Ascending aorta (tissue), 2 donors: ENCODE data around the gene MKLN1. TPM values are rescaled to one million over a fixed set of nuclear protein-coding genes. Genes with fewer than 3 reads are reported as not detected.
A peak's percentile ranks its signal among the peaks of the same experiment; 100 is the strongest.

Source experiments
- DNase-seq, 2 donors: peaks; one replicate each; pipeline ENCODE4 v3.0.0-alpha.2; 2019; ENCODE audit warnings: low spot score in 2 of 2
- H3K27ac ChIP-seq, 2 donors: fragments of 200-600 bp; sonication (generic); one replicate each; pipeline ENCODE4 v1.5.1; 2016 to 2017; ENCODE audit warnings: mild to moderate bottlenecking in 1 of 2
- H3K27me3 ChIP-seq: fragments of 200-600 bp; sonication (generic); one replicate; pipeline ENCODE4 v1.5.1; 2017
- H3K36me3 ChIP-seq, 2 donors: fragments of 200-600 bp; sonication (generic); one replicate each; pipeline ENCODE4 v1.5.1; 2016
- H3K4me1 ChIP-seq, 2 donors: fragments of 200-600 bp; sonication (generic); one replicate each; pipeline ENCODE4 v1.5.1; 2016 to 2017; ENCODE audit warnings: mild to moderate bottlenecking in 1 of 2
- H3K4me3 ChIP-seq, 2 donors: fragments of 200-600 bp; sonication (generic); one replicate each; pipeline ENCODE4 v1.5.1; 2016 to 2017; ENCODE audit warnings: mild to moderate bottlenecking in 1 of 2
- H3K9me3 ChIP-seq, 2 donors: fragments of 200-600 bp; sonication (generic); one replicate each; pipeline ENCODE4 v1.5.1; 2016
- CTCF ChIP-seq, 3 experiments: fragments of 200-600 bp in 2 of 3; fragments of 450-650 bp in 1 of 3; sonication (generic) in 2 of 3; IDR thresholded peaks; one replicate each; pipeline ENCODE4 v1.5.1; 2016 to 2019; ENCODE audit warnings: antibody characterized with exemption in 3 of 3, mild to moderate bottlenecking in 1 of 3, moderate library complexity in 1 of 3
- intact Hi-C: fragments of 100-400 bp; cut with DNase I; formaldehyde crosslinking; loops from one replicate; pipeline ENCODE4 v1.15.1; 2023
- total RNA-seq: library from RNA; depleted of rRNA; stranded (reverse); fragments of >200 nt; gene quantifications from one replicate; pipeline ENCODE4 v1.1.0, GENCODE V29; 2016

Gene MKLN1
- total RNA-seq, 1 donor from 2014 or later, result 18.0 TPM

DNA sequence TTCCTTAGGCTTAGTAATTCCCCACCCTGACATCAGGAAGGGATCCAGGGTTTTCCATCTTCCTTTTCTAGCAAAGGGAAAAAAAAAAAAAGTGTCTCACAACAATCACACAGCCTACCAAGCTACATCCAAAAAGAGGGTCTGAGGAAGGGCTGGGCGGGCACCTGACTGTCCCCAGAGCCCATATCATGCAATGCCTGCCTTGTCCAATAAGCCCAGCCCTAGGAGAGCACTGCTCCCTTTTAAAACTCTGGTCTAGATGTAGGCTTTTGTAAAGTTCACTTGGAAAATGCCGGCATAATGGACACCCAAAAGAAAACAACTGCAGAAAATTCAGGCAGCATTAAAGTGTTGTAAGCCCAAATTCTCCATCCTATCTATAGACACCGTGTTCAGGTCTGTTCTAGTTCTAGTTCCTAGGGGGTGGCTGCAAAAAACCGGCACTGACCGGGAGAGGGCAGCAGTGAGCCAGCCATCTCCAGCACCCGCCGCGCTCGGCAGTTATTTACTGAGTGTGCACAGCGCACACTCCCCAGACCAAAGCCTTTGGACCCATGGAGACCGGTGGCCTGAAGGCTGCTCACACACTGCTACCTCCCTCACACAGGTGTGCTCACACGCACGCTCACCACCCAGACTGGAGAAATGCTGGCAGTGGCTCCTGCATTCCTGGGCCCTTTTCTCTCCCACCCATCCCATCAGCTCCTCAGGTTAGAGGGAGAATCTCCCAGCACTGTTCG is 180.1 kb downstream of the MKLN1 start:
- Histone ChIP-seq H3K27me3 (no peaks in the 10 kb centered on the region), H3K4me3 (no peak overlapping the region), H3K4me1 (peaks cover 0 to 3% of the 10 kb centered on the region in 2 donors), H3K27ac (no peak overlapping the region), H3K9me3 (no peaks in the 10 kb centered on the region), H3K36me3 (no peaks in the 10 kb centered on the region)
- intact Hi-C loops, result loop anchor here (1.0 kb wide), 1 partner anchor 147 kb away; no protein-coding TSS in a partner anchor
- TF ChIP-seq CTCF (IDR thresholded peaks at IDR 0.05), result peak; percentile 76 to 96 (median 89)
- peak; percentile 42 to 89 for DNase-seq

- H3K4me3 ChIP-seq, result no peak overlapping the region
- DNase-seq, result no peak
Measured at GRCh38 chr7:131508754-131509486, 181.2 kb downstream of the MKLN1 start.

DNA sequence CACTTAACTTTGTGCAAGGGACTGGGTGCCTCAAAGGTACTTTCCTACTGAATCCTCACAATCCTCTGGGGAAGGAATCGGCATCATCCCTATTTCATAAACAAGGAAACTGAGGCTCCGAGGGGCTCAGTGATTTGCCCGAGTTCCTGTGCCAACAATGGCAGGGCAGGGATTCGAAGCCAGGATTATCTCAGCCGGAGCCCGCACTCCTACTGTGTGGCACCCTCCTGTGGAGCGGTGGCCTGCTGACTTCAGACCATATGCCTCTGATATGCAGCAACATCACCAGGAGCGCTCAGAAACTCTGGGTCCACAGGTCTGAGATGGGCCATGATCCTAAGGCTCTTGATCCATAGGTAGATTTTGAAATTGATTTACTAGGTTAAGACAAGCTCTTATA is 182.1 kb downstream of the MKLN1 start:
- H3K4me1 ChIP-seq, result peaks cover 6 to 8% of the 10 kb centered on the region in 2 donors
- intact Hi-C loops, result no loop called here
- no peaks in the 10 kb centered on the region for H3K9me3 ChIP-seq
- DNase-seq, result no peak
- no peaks in the 10 kb centered on the region for H3K27me3 ChIP-seq
- H3K27ac ChIP-seq, result no peak overlapping the region
- TF ChIP-seq CTCF (IDR thresholded peaks at IDR 0.05), result no peak
- no peak overlapping the region for H3K4me3 ChIP-seq
- no peaks in the 10 kb centered on the region for H3K36me3 ChIP-seq

More at GRCh38 chr7:131508754-131509486, 181.2 kb downstream of the MKLN1 start:
- H3K9me3 ChIP-seq, result no peaks in the 10 kb centered on the region
- intact Hi-C loops, result loop anchor here (1.0 kb wide), 1 partner anchor 145 kb away; no protein-coding TSS in a partner anchor
- H3K27me3 ChIP-seq, result no peaks in the 10 kb centered on the region
- no peak for TF ChIP-seq CTCF (IDR thresholded peaks at IDR 0.05)
- H3K4me1 ChIP-seq, result peaks cover 5 to 7% of the 10 kb centered on the region in 2 donors
- H3K36me3 ChIP-seq, result no peaks in the 10 kb centered on the region
- H3K27ac ChIP-seq, result no peak overlapping the region

DNA sequence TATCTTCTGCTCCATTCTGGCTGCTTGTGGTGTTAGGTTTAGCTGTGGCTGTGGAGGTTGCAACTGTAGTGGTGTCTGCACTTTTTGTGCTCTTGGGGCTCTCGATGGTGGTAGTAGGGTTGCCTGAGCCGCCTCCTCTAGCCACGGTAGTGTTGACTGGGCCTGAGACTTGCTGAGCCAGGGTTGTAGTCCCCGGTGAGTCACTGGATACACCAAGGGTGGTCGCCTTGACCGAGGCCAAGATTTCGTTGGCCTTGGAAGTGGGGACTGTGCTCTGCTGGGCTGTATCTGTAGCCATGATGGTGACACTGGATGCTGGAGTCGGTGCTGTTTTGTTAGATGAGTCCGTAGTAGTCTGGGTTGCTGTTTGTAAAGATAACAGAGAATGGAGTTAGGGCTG is 183.4 kb downstream of the MKLN1 start:
- intact Hi-C loops, result no loop called here
- Histone ChIP-seq H3K27me3 (no peaks in the 10 kb centered on the region), H3K4me3 (no peak overlapping the region), H3K27ac (peak overlapping the region; percentile 36 to 57), H3K36me3 (no peaks in the 10 kb centered on the region), H3K9me3 (no peaks in the 10 kb centered on the region), H3K4me1 (peaks cover 6 to 8% of the 10 kb centered on the region in 2 donors)
- no peak for DNase-seq
- no peak for TF ChIP-seq CTCF (IDR thresholded peaks at IDR 0.05)

DNA sequence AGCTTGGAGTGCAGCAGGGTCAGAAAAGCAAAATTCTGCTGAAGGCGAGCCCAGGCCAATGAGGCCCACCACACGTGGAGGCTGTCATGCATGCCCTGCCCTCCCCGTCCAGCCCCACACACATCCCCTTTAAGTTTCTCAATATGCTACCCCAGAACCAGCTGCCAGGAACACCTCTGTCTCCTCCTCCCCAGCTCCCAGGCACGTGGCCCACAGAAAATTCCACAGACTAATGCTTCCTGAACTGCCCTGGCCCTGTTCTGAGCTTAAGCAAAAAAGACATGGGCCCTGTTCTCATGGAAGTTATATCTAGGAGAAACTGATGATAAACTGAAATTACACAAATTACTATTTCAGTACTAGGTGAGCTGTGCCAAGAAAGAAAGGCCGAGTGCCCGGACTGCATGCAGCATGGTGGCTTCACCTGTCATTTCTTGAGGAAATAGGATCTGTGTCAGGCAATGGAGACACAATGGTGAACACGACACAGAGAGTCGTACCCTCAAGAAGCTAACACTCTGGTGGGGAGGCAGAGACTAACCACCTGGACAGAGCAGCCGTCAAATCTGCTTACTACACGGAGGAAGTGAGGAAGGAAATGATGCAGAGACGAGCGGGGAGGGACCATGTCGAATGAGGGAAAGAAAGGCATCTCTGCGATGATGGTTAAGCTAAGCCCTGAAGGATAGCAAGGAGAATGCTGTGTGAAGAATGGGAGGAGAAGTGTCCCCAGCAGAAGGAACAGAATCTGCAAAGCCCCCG is 184.3 kb downstream of the MKLN1 start:
- Histone ChIP-seq H3K4me3 (no peak overlapping the region), H3K27me3 (no peaks in the 10 kb centered on the region), H3K4me1 (peaks cover 6 to 8% of the 10 kb centered on the region in 2 donors), H3K9me3 (no peaks in the 10 kb centered on the region), H3K27ac (peak overlapping the region; percentile 36 to 57), H3K36me3 (no peaks in the 10 kb centered on the region)
- intact Hi-C loops, result no loop called here
- peak in 1 of 2 donors; percentile 59 for DNase-seq
- no peak for TF ChIP-seq CTCF (IDR thresholded peaks at IDR 0.05)
